Measurements from ENCODE around the gene MISP3.

GRCh38 chr19:14093117-14093823 lies 20.7 kb downstream of the MISP3 start:
- TF ChIP-seq POLR2AphosphoS5 (IDR thresholded peaks at IDR 0.05) (peak in 2 of 3 donors; percentile 21 to 25), CTCF (IDR thresholded peaks at IDR 0.05 in 8 of 11, conservative IDR thresholded peaks at IDR 0.05 in 3 of 11) (no peak), POLR2A (IDR thresholded peaks at IDR 0.05) (no peak)

All from spleen (tissue), 7 donors.